GM13977 (cell line): ENCODE measurements around the gene CPEB3.

Experiments
- DNase-seq: peaks from one replicate; pipeline ENCODE4 v3.0.0; 2012; ENCODE audit warnings: low spot score
- in situ Hi-C: fragments of 300-500 bp; cut with MboI; formaldehyde crosslinking; loops from one replicate; pipeline ENCODE4 v1.12.0; 2022; ENCODE audit warnings: low sequenced_read_pairs, low pct_unique_long_range_greater_than_20kb, mixed read lengths, inconsistent platforms; ENCODE audit not compliant: unreplicated experiment
- TF ChIP-seq, protein P1 (sequence below): IDR thresholded peaks from 2 replicates; pipeline ENCODE4 v1.5.1; 2012; ENCODE audit warnings: mild to moderate bottlenecking, control low read depth; ENCODE audit not compliant: insufficient read depth; ENCODE audit errors: extremely low read depth, missing control alignments

The CPEB3 gene

DNA sequence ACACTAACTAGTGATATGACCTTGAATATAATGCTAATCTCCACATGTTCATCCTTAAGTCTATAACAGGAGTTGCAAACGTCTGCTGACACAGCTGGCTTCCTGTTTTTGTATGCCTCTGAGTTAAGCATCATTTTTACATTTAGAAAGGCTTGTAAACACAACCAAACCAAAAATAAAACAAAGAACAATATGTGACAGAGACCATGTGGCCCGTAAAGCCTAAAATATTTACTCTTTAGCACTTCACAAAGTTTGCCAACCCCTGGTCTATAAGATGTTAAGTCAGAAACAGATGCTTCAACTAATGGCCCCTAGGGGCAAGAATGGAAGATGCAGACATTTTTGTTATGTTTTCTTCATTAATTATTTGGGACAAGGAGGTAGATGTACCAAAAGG is 109.3 kb downstream of the CPEB3 start:
- TF ChIP-seq, protein P1, sequence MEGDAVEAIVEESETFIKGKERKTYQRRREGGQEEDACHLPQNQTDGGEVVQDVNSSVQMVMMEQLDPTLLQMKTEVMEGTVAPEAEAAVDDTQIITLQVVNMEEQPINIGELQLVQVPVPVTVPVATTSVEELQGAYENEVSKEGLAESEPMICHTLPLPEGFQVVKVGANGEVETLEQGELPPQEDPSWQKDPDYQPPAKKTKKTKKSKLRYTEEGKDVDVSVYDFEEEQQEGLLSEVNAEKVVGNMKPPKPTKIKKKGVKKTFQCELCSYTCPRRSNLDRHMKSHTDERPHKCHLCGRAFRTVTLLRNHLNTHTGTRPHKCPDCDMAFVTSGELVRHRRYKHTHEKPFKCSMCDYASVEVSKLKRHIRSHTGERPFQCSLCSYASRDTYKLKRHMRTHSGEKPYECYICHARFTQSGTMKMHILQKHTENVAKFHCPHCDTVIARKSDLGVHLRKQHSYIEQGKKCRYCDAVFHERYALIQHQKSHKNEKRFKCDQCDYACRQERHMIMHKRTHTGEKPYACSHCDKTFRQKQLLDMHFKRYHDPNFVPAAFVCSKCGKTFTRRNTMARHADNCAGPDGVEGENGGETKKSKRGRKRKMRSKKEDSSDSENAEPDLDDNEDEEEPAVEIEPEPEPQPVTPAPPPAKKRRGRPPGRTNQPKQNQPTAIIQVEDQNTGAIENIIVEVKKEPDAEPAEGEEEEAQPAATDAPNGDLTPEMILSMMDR = no peak
- DNase-seq = peak; percentile 6
- in situ Hi-C loops = no loop called here

DNA sequence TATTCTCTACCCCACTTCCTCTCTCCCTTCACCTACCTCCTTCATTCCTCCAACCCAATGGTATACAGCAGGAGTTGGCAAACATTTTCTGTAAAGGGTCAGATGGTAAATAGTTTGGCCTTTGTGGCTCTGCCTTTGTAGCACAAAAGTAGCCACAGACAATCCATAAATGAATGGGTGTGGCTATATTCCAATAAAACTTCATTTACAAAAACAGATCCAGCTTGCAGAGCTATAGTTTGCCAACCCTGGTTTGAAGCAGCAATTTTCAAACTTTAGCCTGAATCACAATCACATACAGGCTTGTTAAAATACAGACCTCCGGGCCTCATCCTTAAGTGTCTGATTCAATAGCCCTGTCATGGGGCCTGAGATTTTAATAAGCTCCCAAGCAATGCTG is 110.5 kb downstream of the CPEB3 start:
- in situ Hi-C loops = no loop called here
- TF ChIP-seq, protein P1 = no peak
- no peak for DNase-seq

DNA sequence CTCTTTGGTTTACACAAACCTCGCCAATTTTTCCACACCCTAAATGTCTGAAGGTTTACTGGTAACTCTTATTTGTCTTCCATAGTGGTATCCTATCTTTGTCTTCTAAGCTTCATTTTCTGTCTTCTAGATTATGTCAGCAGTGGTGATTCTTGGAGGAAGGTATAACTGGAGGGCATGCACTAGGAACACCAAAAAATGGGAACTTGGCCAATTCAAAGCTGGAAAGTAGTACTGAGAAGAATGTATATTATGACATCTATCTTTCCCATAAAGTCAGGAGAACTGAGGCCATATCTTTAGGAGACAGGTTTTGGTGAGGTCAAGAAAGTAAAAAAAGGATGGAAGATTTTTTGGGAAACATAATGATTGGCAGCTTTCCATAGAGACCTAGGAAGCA is 113.3 kb downstream of the CPEB3 start:
- DNase-seq = no peak
- TF ChIP-seq, protein P1 = no peak
- in situ Hi-C loops = no loop called here

DNA sequence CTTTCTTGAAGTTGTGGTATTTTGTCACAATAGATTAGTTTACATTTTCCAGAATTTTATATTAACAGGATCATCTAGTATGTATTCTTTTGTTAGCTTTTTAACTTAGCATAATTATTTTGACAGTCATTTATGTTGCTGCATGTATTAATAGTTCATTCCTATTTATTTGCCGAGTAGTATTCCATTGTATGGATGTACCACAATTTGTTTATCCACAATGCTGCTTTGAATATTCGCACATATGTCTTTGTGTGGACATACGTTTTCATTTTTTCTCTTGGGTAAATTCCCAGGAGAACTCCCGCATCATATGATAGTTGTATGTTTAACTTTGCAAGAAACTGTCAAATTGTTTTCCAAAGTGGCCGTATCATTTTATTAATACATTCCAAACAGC is 115.7 kb downstream of the CPEB3 start:
- no peak for DNase-seq
- TF ChIP-seq, protein P1 = no peak
- in situ Hi-C loops = no loop called here

DNA sequence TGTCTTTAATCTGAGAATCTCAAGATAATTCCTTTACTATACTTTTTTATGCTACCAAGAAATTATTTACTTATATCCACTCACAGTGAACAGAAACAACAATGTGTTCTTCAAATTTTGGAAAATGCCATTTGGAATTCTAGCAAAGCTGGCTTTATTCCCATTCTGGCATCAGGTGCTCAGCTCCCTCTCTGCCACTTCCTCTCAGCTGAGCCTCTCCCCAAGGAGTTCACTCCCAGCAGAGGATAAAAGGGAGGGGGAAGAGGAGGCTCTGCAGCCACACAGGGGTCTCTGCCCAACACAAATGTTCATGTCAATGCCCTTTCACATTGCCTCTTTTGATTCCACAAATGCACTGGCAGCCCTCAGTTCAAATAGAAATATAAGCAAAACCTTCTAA is 116.9 kb downstream of the CPEB3 start:
- no peak for DNase-seq
- in situ Hi-C loops = no loop called here
- TF ChIP-seq, protein P1 = no peak

DNA sequence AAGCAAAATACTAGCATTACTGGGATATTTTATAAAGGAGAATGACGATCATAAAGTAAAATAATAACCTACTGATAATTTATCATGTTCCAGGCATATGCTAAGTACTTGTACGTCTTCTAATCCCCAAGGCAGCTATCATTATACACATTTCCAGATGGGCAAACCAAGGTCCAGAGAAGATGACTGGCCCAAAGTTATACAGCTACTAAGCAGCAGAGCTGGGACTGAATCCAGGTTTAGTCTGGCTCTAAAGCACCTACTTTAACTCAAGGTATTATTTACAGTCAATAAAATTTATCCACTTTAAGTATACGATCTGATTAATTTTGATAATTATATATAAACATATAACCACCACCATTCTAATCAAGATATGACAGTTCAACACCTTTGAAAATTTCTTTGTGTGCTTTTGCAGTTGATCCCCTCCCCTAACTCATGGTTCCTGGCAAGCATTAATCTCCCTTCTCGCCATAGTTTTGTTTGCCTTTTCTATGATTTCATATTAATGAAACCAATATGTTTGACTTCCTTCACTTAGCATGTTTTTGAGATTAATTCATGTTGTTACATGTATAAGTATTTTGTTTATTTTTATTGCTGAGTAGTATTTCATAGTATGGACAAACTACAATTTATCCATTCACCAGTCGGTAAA is 126.7 kb downstream of the CPEB3 start:
- TF ChIP-seq, protein P1 = no peak
- in situ Hi-C loops = no loop called here
- DNase-seq = no peak
